ENCODE measurements around the gene SRSF6.
"Not testable (repeated sequence)": the region's sequence is repeated elsewhere in the genome, so short reads cannot be mapped to it uniquely, and the experiment has no call there.

SRSF6 gene

DNA sequence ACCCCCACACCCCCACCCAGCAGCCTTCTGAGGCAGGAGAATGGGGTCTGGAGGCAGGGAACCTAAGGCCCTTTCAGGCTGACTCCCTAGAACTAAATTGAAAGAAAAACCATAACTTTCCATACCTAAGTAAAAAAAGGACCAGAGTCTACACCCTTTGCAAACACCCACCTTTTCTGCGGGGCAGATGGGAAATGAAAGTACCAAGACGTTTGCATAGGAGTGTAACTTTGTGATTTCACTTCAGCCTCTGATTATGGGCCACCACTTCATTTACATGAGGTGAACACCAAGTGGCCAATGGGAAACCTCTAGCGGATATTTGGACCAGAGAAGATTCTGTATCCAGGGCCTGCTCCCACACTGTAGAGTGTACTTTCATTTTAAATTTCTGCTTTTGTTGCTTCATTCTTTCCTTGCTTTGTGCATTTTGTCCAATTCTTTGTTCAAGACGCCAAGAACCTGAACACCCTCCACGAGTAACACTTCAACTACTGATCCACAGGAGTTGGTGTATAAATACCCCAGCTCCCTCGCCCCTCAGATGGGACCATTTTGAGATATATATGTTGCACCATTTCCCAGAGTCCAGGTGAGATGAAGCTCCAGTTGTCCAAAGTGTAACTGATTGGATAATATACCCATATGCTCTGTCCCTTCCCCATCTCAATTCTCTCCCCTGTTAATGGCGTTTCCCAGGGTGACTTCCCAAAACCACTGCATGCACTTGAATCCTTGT, 18.9 kb upstream of the SRSF6 start:
- H3K4me3 Mint-ChIP-seq = no peak overlapping the region
- H3K4me1 Mint-ChIP-seq (ENCODE audit: low read depth) = peaks cover 9% of the 10 kb centered on the region
- no peak overlapping the region for H3K27ac Mint-ChIP-seq
- no peaks in the 10 kb centered on the region for H3K36me3 Mint-ChIP-seq (ENCODE audit: low read depth)
- H3K27me3 Mint-ChIP-seq = peaks cover 5% of the 10 kb centered on the region
- no peaks in the 10 kb centered on the region for H3K9me3 Mint-ChIP-seq

DNA sequence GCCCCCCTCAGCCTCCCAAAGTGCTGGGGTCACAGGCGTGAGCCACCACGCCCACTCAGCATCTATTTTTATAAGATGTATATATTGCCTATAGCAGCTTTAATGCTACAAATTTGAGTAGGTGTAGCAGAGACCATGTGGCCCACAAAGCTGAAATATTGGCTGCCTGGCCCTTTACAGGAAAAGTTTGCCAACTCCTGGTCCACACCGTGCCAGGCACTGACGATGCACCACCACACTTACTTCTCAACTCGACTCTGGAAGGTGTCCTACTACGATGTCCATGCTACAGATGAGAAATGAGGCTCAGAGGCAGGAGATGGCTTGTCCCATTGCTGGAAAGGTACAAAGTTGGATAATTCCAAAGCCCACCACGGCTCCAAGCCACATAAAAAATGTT, 17.2 kb upstream of the SRSF6 start:
- no peaks in the 10 kb centered on the region for H3K9me3 Mint-ChIP-seq

DNA sequence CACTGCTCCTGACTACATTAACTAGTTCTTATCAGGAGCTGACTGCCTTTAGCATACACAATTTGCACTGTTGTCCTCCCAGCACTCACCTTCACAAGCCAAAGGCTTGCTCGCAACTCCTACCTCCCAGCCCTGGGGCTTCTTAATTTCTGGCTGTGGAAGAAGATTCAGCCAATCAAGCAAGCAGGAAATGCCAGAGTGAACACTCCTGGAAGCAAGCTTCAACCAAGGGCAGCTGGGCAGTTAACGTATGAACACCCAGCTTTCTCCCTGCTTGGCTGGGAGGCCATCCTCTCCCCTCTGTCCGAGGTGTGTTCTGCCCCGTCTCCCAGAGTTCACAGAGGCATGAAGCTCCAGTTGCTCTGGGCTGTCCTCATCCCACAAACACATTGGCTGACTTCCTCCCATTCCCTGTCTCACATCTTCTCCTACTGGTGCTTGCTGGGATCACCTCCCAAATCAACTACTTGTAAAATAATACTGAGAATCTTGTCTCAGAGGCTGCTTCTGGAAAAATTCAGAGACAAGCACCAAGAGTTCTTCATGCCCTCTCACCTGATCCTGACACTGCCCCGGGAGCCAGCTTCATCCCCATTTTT, 15.3 kb upstream of the SRSF6 start:
- peaks cover 15% of the 10 kb centered on the region for H3K27me3 Mint-ChIP-seq
- H3K4me1 Mint-ChIP-seq (ENCODE audit: low read depth) = peaks cover 9% of the 10 kb centered on the region
- no peak overlapping the region for H3K27ac Mint-ChIP-seq
- no peaks in the 10 kb centered on the region for H3K9me3 Mint-ChIP-seq
- no peak overlapping the region for H3K4me3 Mint-ChIP-seq
- H3K36me3 Mint-ChIP-seq (ENCODE audit: low read depth) = no peaks in the 10 kb centered on the region

More for the DNA sequence above, 17.2 kb upstream of the SRSF6 start:
- no peak overlapping the region for H3K4me3 Mint-ChIP-seq
- no peaks in the 10 kb centered on the region for H3K36me3 Mint-ChIP-seq (ENCODE audit: low read depth)
- no peak overlapping the region for H3K27ac Mint-ChIP-seq
- peaks cover 9% of the 10 kb centered on the region for H3K27me3 Mint-ChIP-seq
- peaks cover 9% of the 10 kb centered on the region for H3K4me1 Mint-ChIP-seq (ENCODE audit: low read depth)

DNA sequence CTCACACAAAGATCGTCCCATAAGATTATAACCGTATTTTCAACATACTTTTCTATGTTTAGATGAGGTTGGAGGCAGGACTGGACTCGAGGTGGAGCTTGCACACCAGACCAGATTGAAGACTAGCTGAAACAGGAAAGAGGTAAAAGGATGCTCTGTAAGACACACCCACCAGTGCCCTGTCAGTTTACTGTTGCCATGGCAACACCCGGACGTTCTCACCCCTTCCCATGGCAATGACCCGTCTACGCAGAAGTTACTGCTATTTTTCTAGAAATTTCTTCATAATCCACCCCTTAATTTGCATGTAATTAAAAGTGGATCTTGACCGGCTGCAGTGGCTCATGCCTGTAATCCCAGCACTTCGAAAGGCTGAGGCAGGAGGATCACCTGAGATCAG, 13.6 kb upstream of the SRSF6 start:
- Mint-ChIP-seq H3K36me3 (ENCODE audit: low read depth) (no peaks in the 10 kb centered on the region), H3K9me3 (no peaks in the 10 kb centered on the region), H3K27me3 (peaks cover 25% of the 10 kb centered on the region), H3K4me3 (no peak overlapping the region), H3K4me1 (ENCODE audit: low read depth) (peaks cover 5% of the 10 kb centered on the region), H3K27ac (no peak overlapping the region)

- Mint-ChIP-seq H3K4me3 (no peak overlapping the region), H3K36me3 (ENCODE audit: low read depth) (no peaks in the 10 kb centered on the region), H3K27me3 (peaks cover 38% of the 10 kb centered on the region), H3K27ac (no peak overlapping the region), H3K9me3 (no peaks in the 10 kb centered on the region), H3K4me1 (ENCODE audit: low read depth) (no peaks in the 10 kb centered on the region)
Measured at GRCh38 chr20:43446361-43446879, 11.3 kb upstream of the SRSF6 start.

GRCh38 chr20:43448431-43448747, 9.3 kb upstream of the SRSF6 start:
- not testable (repeated sequence) for H3K9me3 Mint-ChIP-seq; H3K36me3 Mint-ChIP-seq (ENCODE audit: low read depth); H3K4me1 Mint-ChIP-seq (ENCODE audit: low read depth); H3K4me3 Mint-ChIP-seq; H3K27ac Mint-ChIP-seq
- peaks cover 40% of the 10 kb centered on the region for H3K27me3 Mint-ChIP-seq

DNA sequence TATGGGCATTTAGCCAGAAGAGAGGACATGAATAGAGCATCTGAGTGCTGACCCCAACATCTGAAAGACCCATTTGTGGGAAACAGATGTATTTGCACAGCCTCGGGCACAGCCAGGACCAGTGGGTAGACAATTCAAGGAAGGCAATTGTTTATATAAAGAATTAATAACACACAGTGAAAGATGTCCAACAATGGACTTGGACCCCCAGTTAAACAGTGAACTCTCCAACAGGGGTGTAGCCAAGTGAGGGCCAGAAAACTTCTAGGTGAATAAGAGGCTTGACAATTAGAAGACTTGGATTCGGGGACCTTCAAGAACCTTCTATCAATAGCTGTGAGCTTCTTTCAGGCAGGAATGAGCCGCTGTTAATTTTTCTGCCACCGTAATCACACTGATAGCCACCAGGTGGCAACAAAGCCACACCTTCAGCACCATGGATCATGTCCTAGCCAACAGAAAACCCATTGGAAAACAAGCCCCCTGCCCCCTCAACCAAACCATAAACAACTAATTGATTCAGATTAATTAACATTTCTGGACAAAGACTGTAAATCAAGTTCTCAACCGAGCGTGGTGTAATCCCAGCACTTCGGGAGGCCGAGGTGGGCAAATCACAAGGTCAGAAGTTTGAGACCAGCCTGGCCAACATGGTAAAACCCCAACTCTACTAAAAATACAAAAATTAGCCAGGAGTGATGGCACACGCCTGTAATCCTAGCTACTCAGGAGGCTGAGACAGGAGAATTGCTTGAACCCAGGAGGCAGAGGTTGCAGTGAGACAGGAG, 8.8 kb upstream of the SRSF6 start:
- H3K9me3 Mint-ChIP-seq = no peaks in the 10 kb centered on the region
- H3K36me3 Mint-ChIP-seq (ENCODE audit: low read depth) = no peaks in the 10 kb centered on the region
- H3K27me3 Mint-ChIP-seq = peaks cover 43% of the 10 kb centered on the region
- no peaks in the 10 kb centered on the region for H3K4me1 Mint-ChIP-seq (ENCODE audit: low read depth)
- H3K27ac Mint-ChIP-seq = no peak overlapping the region
- H3K4me3 Mint-ChIP-seq = no peak overlapping the region

DNA sequence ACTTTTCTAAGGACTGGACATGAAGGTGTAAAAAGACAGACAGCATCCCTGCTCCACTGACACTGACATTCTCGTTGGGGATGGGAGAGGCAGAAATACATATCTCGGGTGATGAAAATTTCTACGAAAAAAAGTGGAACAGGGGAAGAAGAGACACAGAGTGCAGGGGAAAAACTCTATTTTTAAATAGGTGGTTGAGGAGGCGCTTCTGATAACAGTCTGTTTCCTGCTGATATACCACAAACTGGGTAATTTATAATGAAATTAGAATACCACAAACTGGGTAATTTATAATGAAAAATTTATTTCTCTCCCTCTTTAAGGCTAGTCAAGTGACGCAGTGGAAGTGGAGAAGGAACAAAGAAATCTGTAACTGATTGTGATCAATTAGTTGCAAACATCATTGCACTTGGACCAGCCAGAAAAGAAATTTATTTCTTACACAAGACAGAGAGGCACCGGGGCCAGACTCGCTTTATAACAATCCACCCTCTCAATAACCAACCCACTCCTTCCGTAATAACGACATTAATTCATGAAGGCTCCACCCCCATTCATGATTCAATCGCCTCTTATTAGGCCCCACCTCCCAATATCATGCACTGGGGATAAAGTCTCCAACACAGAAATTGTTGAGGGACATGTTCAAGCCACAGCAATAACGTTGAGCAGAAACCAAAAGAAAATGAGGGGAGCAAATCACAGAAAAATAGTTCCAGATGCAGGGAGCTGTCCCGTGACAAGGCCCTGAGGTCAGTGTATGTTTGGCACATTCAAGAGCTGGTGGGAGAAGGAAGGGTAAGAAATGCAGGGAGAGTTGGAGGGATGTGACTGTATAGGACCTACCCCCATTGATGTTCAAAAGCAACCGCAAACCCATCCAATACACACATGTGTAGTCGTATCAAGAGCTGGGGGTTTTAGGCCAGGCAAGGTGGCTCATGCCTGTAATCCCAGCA, 6.6 kb upstream of the SRSF6 start:
- Mint-ChIP-seq H3K36me3 (ENCODE audit: low read depth) (no peaks in the 10 kb centered on the region), H3K27ac (no peak overlapping the region), H3K9me3 (no peaks in the 10 kb centered on the region), H3K4me3 (no peak overlapping the region), H3K4me1 (ENCODE audit: low read depth) (no peaks in the 10 kb centered on the region), H3K27me3 (peaks cover 43% of the 10 kb centered on the region)

- H3K36me3 Mint-ChIP-seq (ENCODE audit: low read depth) = no peaks in the 10 kb centered on the region
- H3K27ac Mint-ChIP-seq = no peak overlapping the region
- H3K9me3 Mint-ChIP-seq = no peaks in the 10 kb centered on the region
- peaks cover 6% of the 10 kb centered on the region for H3K4me1 Mint-ChIP-seq (ENCODE audit: low read depth)
- no peak overlapping the region for H3K4me3 Mint-ChIP-seq
- H3K27me3 Mint-ChIP-seq = peaks cover 38% of the 10 kb centered on the region
Measured at GRCh38 chr20:43452404-43453126, 5.1 kb upstream of the SRSF6 start.

DNA sequence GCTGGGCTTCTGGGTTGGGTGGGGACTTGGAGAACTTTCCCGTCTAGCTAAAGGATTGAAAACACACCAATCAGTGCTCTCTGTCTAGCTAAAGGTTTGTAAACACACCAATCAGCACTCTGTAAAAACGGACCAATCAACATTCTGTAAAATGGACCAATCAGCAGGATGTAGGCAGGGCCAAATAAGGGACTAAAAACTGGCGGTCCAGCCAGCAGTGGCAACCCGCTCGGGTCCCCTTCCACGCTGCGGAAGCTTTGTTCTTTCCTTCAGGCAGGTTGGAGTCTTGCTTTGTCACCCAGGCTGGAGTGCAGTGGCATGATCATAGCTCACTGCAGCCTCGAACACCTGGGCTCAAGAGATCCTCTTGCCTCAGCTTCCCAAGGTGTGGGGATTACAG, 1.4 kb upstream of the SRSF6 start:
- H3K4me3 Mint-ChIP-seq = peak overlapping the region; percentile 92
- not testable (repeated sequence) for H3K9me3 Mint-ChIP-seq, H3K27ac Mint-ChIP-seq
- H3K36me3 Mint-ChIP-seq (ENCODE audit: low read depth) = peaks cover 29% of the 10 kb centered on the region
- H3K27me3 Mint-ChIP-seq = peaks cover 15% of the 10 kb centered on the region
- H3K4me1 Mint-ChIP-seq (ENCODE audit: low read depth) = peaks cover 31% of the 10 kb centered on the region

GRCh38 chr20:43456809-43457639, 672 bp upstream of the SRSF6 start:
- Mint-ChIP-seq H3K4me3 (peak overlapping the region; percentile 92), H3K27ac (peak overlapping the region; percentile 98), H3K27me3 (peaks cover 15% of the 10 kb centered on the region), H3K9me3 (no peaks in the 10 kb centered on the region), H3K36me3 (ENCODE audit: low read depth) (peaks cover 36% of the 10 kb centered on the region), H3K4me1 (ENCODE audit: low read depth) (peaks cover 38% of the 10 kb centered on the region)

- Mint-ChIP-seq H3K27ac (peak overlapping the region; percentile 98), H3K4me1 (ENCODE audit: low read depth) (peaks cover 43% of the 10 kb centered on the region), H3K27me3 (peaks cover 12% of the 10 kb centered on the region), H3K36me3 (ENCODE audit: low read depth) (peaks cover 51% of the 10 kb centered on the region), H3K9me3 (no peaks in the 10 kb centered on the region), H3K4me3 (peak overlapping the region; percentile 92)
Measured at GRCh38 chr20:43458422-43458924, 777 bp downstream of the SRSF6 start.

Data from stimulated activated naive CD8-positive, alpha-beta T cell treated with anti-CD3 and anti-CD28 coated beads, Interleukin-15, Interleukin-2, amounts not matched to agents 100 ng/mL and 50 ng/mL, for 24 hours (primary cell).